GM18498 (cell line): ENCODE data around the gene RASSF5.

Experiments used
- ATAC-seq: cut with Tn5 transposase; IDR thresholded peaks from one replicate; pipeline ENCODE4 v1.9.1; 2021; ENCODE audit warnings: mild to moderate bottlenecking, moderate library complexity; ENCODE audit not compliant: unreplicated experiment

RASSF5 gene, protein sequence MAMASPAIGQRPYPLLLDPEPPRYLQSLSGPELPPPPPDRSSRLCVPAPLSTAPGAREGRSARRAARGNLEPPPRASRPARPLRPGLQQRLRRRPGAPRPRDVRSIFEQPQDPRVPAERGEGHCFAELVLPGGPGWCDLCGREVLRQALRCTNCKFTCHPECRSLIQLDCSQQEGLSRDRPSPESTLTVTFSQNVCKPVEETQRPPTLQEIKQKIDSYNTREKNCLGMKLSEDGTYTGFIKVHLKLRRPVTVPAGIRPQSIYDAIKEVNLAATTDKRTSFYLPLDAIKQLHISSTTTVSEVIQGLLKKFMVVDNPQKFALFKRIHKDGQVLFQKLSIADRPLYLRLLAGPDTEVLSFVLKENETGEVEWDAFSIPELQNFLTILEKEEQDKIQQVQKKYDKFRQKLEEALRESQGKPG

DNA sequence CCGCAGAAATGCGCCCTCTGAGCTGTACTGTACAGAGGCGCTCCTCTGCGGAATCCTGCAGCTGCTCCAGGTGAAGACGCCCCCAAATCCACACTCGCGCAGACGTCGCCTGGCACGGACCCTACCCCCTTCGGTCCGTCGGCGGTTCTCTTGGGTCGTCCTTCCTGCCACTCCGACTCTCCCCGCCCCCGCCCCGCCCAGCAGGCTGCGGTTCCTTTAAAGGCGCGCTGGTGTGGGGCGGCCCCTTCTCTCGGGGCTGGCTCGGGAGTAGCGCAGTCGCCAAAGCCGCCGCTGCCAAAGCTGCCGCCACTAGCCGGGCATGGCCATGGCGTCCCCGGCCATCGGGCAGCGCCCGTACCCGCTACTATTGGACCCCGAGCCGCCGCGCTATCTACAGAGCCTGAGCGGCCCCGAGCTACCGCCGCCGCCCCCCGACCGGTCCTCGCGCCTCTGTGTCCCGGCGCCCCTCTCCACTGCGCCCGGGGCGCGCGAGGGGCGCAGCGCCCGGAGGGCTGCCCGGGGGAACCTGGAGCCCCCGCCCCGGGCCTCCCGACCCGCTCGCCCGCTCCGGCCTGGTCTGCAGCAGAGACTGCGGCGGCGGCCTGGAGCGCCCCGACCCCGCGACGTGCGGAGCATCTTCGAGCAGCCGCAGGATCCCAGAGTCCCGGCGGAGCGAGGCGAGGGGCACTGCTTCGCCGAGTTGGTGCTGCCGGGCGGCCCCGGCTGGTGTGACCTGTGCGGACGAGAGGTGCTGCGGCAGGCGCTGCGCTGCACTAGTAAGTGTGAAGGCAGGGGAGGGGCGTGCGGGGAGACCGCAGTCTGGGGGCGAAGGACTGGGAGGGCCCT is at the start of gene RASSF5:
RASSF5 (plus strand) TSS at position 248 of the 846 bp plus-strand sequence; CDS start at position 320, 72 bp downstream.
- peak; percentile 75 for ATAC-seq

DNA sequence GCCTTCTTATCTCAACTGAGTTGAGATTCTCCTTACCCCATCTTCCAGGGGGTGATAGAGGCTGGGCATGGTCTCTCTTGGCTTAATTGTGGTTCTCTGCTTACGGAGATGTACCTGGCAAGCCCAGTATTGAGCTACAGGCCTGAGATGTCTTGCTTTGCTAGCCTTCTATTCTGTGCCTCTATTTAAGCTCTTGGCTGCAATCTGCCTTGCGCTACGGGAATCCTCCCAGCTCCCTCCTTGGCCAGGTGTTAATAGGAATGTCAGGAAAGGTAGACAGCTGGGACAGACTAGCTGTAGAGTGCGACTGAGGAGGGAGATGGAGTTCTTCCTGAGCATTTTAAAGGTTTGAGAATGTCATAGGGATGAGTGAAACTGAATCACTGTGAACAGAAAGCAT is 47.6 kb upstream of the RASSF5 start:
- no peak for ATAC-seq

DNA sequence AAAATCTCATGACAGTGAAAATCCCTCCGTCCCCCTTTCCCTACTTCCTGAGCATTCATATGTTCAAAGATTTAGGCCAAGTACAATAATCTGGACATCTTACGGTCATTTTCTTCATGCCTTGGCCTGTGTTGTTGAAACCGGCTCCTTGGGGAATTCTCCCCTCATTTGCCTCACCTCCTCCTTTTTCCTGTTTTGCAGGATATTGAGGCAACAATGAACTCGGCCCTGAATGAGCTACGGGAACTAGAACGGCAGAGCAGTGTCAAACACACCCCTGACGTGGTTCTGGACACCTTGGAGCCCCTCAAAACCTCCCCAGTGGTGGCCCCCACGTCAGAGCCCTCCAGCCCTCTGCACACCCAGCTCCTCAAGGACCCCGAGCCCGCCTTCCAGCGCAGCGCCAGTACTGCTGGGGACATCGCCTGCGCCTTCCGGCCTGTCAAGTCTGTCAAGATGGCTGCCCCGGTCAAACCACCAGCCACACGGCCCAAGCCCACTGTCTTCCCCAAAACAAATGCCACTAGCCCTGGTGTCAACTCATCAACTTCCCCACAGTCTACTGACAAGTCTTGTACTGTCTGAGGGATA is 46.4 kb upstream of the RASSF5 start:
- ATAC-seq, result no peak

GRCh38 chr1:206461602-206462455 is 45.5 kb upstream of the RASSF5 start:
- peak; percentile 63 for ATAC-seq

GRCh38 chr1:206463137-206463536 is 44.2 kb upstream of the RASSF5 start:
- ATAC-seq, result no peak

DNA sequence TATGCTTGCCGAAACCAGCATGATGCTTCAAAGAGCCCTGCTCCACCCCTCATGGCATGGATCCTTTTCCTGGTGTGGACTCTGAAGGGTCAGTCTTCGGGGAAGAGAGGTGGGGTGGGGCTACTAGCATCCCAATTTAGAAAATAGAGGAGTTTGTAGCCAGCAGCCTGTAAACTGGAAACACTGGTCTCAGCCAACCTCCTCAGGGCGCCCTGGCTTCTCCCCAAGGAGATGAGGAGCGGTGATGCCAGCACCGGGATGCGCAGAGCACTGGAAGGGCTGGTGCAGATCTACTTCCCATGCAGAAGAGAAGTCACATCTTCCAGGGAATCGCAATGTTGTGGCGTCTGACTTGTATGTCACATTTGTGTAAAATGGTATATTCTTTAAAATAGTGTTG is 43.4 kb upstream of the RASSF5 start:
- ATAC-seq, result no peak

DNA sequence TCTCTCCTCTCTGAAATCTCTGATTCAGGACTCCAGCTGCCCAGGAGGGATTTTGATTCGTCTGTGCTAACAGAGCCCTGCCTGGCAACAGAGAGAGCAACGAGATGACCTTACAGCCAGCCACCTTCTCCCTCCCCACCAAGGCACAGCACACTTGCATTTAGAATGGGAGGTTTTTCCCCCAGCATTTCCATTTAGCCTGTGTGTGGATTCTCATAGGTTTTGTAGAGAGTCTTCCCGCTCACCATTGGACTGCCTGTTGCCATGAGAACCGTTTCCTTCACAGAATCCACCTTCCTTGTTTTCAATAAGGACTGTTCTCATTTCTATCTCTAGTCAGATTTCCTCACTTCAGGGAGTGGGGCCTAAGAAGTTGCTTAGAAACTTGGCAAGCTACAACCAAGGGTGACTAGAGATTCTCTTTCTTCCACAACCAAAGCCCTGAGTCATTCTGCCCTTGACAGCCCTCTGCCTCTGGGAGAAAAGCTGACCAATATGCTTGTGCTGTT is 42.8 kb upstream of the RASSF5 start:
- no peak for ATAC-seq

DNA sequence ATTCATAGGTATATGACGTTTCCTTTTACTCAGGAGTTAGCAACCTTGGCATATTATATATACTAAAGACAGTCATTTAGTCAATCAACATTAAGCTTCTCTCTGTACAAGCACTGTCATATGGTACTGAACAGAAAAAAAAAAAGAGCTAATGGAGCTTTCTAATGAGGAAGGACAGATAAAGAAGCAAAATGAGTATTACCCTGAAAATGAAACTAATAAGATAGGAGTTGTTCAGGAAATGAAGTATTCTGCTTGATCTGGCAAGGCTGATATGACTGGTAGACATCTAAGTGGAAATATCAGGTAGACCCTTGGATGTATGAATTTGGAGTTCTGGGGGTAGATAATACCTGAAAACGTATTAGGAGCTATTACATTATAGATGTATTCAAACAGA is 41.4 kb upstream of the RASSF5 start:
- ATAC-seq, result no peak

DNA sequence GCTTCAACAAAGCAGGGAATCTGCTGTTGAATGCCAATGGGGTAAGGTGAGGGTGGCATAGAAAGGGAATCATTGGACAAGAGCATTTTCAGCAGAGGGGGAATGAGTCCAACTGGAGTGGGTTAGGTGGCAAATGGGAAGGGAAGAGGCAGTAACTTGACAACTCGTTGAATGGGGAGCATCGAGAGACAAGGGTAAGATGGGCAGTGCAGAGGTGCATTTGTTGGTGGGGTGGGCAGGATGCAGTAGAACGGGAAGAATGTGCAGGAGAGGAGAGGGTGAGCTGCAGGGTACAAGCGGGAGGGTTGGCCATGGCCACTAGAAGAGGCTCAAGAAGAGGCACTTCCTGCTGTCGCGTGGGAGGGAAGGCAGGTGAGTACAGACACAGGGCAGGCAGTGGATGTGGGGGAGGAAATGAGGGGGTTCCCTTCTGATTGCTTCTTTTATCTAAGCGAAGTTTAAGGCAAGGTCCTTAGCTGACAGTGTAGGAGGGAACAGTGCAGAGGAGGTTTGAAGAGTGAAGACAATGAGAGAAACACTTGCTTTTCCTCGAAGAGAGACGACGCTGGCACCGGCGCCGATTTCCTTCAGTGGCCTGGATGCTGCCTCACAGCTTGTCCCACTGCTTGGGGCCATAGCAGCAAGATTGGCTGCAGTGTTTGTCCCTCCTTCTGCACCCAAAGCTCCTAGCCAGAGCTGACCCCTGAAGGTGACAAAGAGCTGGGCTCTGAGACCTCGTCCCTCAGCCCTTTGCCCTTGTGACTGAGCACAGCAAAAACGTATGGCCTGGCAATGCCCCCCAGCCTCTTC is 40.3 kb upstream of the RASSF5 start:
- no peak for ATAC-seq

DNA sequence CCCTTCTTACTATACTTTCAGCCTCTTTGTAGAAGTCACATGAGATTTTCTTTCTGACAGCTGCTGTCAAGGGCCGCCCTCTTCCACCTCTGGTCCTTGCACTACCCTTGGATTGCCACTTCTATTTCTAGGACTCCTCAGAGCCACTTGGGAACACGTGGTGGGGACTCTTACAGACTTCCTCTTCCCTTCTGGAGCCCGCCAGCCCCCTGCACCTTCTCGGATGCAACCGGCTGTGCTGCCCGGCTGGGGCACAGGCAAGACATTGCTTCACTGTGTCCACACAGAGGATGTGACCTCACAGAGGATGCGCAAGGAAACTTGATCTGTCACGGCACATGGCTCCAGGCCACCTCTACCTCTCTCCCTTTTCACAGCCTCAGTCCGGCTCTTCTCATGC is 39.4 kb upstream of the RASSF5 start:
- ATAC-seq, result no peak

DNA sequence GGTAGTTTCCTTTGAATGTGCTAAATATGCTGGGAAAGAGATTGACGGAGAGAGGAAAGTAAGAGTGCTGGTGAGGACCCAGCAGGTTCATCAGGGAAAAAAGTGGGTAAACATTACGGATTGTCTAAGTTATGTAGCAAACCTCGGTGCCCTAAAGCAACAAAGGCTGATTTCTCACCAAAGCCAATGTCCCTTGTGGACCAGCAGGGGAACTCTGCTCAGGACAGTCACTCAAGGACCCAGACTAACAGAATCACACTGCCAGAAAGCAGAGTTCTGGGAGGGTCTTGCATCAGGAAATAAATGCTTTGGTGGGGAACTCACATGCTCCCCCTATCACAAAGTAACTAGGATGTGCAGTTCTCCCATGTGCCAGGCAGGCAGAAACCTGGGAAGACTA is 38.8 kb upstream of the RASSF5 start:
- ATAC-seq, result no peak

DNA sequence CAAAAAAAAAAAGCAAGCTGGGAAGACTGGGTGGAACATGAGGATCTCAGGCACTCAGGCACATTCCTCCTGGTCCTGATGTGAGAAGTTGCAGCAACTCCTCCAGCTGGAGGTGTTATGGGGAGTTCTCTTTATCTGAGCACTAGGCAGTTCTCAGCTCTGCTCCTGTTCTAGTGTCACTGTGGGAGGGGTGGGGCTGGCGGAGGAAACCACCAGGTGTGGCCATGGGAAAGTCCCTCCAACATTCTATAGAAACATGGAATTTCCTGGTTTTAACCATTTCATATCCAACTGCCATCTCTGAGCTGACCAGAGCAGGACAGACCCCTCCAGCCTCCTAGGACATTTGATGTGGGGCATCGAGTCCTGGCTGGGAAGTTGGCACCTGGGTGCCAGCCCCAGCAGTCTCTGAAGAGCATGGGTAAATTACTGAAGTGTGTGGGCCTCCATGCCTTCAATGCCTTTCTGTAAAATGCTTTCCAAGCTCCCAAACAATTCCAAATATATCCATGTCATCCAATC is 37.9 kb upstream of the RASSF5 start:
- ATAC-seq, result no peak

DNA sequence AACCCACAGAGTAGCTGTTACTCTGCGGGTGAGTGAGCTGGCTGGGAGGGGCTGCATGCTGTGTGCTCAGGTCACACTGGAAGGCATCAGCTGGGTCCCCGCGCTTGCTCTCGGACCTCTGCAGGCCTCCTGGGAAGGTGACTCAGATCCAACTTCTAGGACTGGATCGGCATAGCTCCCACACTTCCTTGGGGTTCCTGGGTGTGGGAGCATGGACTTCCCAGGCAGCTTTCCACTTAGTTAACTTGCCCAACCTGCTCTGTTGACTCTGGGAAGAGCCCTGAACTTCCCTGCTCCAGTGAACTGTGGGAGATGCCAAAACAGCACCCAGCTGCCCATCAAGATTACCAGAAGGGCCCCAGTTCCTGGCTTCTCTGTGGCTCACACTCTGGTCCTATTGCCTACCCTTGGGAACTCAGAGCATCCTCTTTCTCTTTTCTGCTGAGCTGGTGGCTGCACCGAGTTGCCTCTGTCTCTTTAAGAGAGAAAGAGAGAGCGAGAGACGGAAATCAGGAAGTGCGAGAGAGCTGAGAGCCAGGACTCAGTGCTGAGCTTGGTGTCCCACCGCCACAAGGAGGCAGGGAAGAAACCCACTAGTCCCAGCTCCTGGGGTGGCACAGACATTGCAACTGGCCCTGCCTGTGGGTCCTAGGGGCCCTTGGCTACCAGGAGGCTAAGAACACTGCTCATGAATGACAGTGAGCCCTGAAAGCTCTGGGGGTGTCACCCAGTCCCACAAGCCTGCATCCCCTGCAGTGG is 37.2 kb upstream of the RASSF5 start, which contains the start of gene IKBKE:
IKBKE (plus strand) TSS at position 544 of the 759 bp plus-strand sequence. CDS start 2,752 bp downstream, outside the sequence.
- peak; percentile 71 for ATAC-seq

DNA sequence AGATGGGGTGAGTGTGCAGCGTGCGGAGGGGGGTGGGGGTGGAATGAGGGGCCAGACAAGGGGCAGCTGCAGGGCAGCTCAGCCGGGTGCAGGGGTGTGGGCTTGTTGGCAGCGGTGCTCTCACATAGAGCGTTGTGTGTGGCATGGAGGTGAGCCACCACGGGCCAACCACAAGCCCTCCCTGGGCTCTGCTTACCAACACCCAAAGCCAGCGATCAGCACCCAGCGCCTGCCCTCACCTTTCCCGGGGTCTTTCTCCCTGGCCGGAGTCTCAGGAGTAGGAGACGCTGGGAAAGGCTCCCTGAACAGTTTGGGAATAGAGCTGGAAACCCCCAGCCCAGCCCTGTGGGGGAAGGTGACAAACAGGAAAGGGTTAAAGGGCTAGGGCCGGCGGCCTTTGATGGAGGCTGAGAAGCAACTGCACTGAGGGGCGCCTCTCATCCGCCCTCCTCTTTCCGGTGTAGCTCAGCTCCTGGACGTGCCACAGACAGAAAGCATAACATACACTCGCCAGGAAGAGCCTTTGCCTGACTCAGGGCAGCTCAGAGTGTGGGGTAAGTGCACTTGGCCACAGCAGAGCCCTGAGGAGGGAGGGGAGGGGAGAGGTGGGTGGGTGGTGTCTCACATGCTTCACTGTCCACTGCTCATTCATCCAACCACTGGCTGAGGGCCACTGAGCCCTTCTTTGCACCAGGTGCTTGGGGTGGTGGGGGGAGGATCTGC is 36.5 kb upstream of the RASSF5 start:
- ATAC-seq, result peak; percentile 16

- no peak for ATAC-seq
These were observed 35.9 kb upstream of the RASSF5 start for GRCh38 chr1:206471415-206471801.

- no peak for ATAC-seq
These were observed 35.3 kb upstream of the RASSF5 start for GRCh38 chr1:206472024-206472423.

DNA sequence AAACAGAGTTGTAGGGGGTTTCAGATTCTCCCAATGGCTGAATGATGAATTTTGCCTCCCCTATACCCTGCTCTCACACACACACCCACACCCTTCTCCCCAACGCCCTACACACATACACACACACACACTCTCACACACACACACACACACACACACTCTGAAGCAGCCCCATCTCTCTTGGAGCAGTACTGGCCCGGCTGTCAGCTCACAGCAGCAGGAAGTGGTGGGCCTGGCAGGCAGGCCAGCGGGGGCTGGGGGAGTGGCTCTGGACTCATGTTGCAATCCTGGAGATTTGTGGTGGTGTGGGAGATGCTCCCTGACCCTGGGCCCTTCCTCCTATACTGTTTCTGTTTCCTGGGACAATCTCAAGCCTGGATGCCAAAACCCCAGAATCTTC is 34.9 kb upstream of the RASSF5 start:
- ATAC-seq, result no peak

GRCh38 chr1:206472886-206473285 is 34.4 kb upstream of the RASSF5 start:
- no peak for ATAC-seq
